Measurements from ENCODE around the gene PTCHD4.
"Not testable (repeated sequence)": the region's sequence is repeated elsewhere in the genome, so short reads cannot be mapped to it uniquely, and the experiment has no call there.

Gene PTCHD4

GRCh38 chr6:48111143-48111506 lies at the start of gene PTCHD4:
PTCHD4 (minus strand) TSS chr6:48111197; CDS start chr6:48068957, 42,240 bp downstream.
- DNase-seq (ENCODE audit: extremely low spot score, insufficient read length, low read depth) (no peak), FAIRE-seq (no peak)

GRCh38 chr6:48151142-48151541 lies 40.1 kb upstream of the PTCHD4 start:
- DNase-seq (ENCODE audit: extremely low spot score, insufficient read length, low read depth) (no peak), FAIRE-seq (no peak)

- DNase-seq (ENCODE audit: extremely low spot score, insufficient read length, low read depth), result no peak
- no peak for FAIRE-seq
Measured at GRCh38 chr6:48150701-48151100, 39.7 kb upstream of the PTCHD4 start.

- DNase-seq (ENCODE audit: extremely low spot score, insufficient read length, low read depth) (no peak), FAIRE-seq (no peak)
Measured at GRCh38 chr6:48147051-48147450, 36.1 kb upstream of the PTCHD4 start.

GRCh38 chr6:48144021-48144420 lies 33.0 kb upstream of the PTCHD4 start:
- DNase-seq (ENCODE audit: extremely low spot score, insufficient read length, low read depth) (no peak), FAIRE-seq (no peak)

- DNase-seq (ENCODE audit: extremely low spot score, insufficient read length, low read depth) (no peak), FAIRE-seq (no peak)
Measured at GRCh38 chr6:48141975-48142374, 31.0 kb upstream of the PTCHD4 start.

GRCh38 chr6:48139818-48140614 lies 29.0 kb upstream of the PTCHD4 start:
- no peak for DNase-seq (ENCODE audit: extremely low spot score, insufficient read length, low read depth)
- FAIRE-seq, result no peak

GRCh38 chr6:48136856-48137255 lies 25.9 kb upstream of the PTCHD4 start:
- FAIRE-seq, result no peak
- DNase-seq (ENCODE audit: extremely low spot score, insufficient read length, low read depth), result no peak

GRCh38 chr6:48135323-48136084 lies 24.5 kb upstream of the PTCHD4 start:
- no peak for DNase-seq (ENCODE audit: extremely low spot score, insufficient read length, low read depth)
- no peak for FAIRE-seq

- no peak for FAIRE-seq
- no peak for DNase-seq (ENCODE audit: extremely low spot score, insufficient read length, low read depth)
Measured at GRCh38 chr6:48134246-48134645, 23.2 kb upstream of the PTCHD4 start.

- FAIRE-seq (no peak), DNase-seq (ENCODE audit: extremely low spot score, insufficient read length, low read depth) (no peak)
Measured at GRCh38 chr6:48123601-48124000, 12.6 kb upstream of the PTCHD4 start.

- not testable (repeated sequence) for FAIRE-seq; DNase-seq (ENCODE audit: extremely low spot score, insufficient read length, low read depth)
Measured at GRCh38 chr6:48121983-48122749, 11.2 kb upstream of the PTCHD4 start.

GRCh38 chr6:48116699-48117645 lies 6.0 kb upstream of the PTCHD4 start:
- DNase-seq (ENCODE audit: extremely low spot score, insufficient read length, low read depth) (no peak), FAIRE-seq (no peak)

GRCh38 chr6:48113130-48113529 lies 2.1 kb upstream of the PTCHD4 start:
- no peak for FAIRE-seq
- DNase-seq (ENCODE audit: extremely low spot score, insufficient read length, low read depth), result no peak

GRCh38 chr6:48111575-48111974 lies 578 bp upstream of the PTCHD4 start:
- DNase-seq (ENCODE audit: extremely low spot score, insufficient read length, low read depth), result no peak
- no peak for FAIRE-seq

GRCh38 chr6:48110436-48111142 lies 408 bp downstream of the PTCHD4 start:
- no peak for FAIRE-seq

GRCh38 chr6:48109944-48110343 lies 1.1 kb downstream of the PTCHD4 start:
- DNase-seq (ENCODE audit: extremely low spot score, insufficient read length, low read depth) (no peak), FAIRE-seq (no peak)

More at GRCh38 chr6:48110436-48111142, 408 bp downstream of the PTCHD4 start:
- DNase-seq (ENCODE audit: extremely low spot score, insufficient read length, low read depth), result no peak

- DNase-seq (ENCODE audit: extremely low spot score, insufficient read length, low read depth); FAIRE-seq: not testable (repeated sequence)
Measured at GRCh38 chr6:48102476-48103195, 8.4 kb downstream of the PTCHD4 start.
